Ascending aorta (tissue), 2 donors: Measurements from ENCODE around the gene PTPRC. TPM values are rescaled to one million over a fixed set of nuclear protein-coding genes. Genes with fewer than 3 reads are reported as not detected.
"Not testable (repeated sequence)": the region's sequence is repeated elsewhere in the genome, so short reads cannot be mapped to it uniquely, and the experiment has no call there.

ENCODE experiments used
- DNase-seq, 2 donors: peaks; one replicate each; pipeline ENCODE4 v3.0.0-alpha.2; 2019; ENCODE audit warnings: low spot score in 2 of 2
- H3K27ac ChIP-seq, 2 donors: fragments of 200-600 bp; sonication (generic); one replicate each; pipeline ENCODE4 v1.5.1; 2016 to 2017; ENCODE audit warnings: mild to moderate bottlenecking in 1 of 2
- H3K27me3 ChIP-seq: fragments of 200-600 bp; sonication (generic); one replicate; pipeline ENCODE4 v1.5.1; 2017
- H3K36me3 ChIP-seq, 2 donors: fragments of 200-600 bp; sonication (generic); one replicate each; pipeline ENCODE4 v1.5.1; 2016
- H3K4me1 ChIP-seq, 2 donors: fragments of 200-600 bp; sonication (generic); one replicate each; pipeline ENCODE4 v1.5.1; 2016 to 2017; ENCODE audit warnings: mild to moderate bottlenecking in 1 of 2
- H3K4me3 ChIP-seq, 2 donors: fragments of 200-600 bp; sonication (generic); one replicate each; pipeline ENCODE4 v1.5.1; 2016 to 2017; ENCODE audit warnings: mild to moderate bottlenecking in 1 of 2
- H3K9me3 ChIP-seq, 2 donors: fragments of 200-600 bp; sonication (generic); one replicate each; pipeline ENCODE4 v1.5.1; 2016
- CTCF ChIP-seq, 3 experiments: fragments of 200-600 bp in 2 of 3; fragments of 450-650 bp in 1 of 3; sonication (generic) in 2 of 3; IDR thresholded peaks; one replicate each; pipeline ENCODE4 v1.5.1; 2016 to 2019; ENCODE audit warnings: antibody characterized with exemption in 3 of 3, mild to moderate bottlenecking in 1 of 3, moderate library complexity in 1 of 3
- intact Hi-C: fragments of 100-400 bp; cut with DNase I; formaldehyde crosslinking; loops from one replicate; pipeline ENCODE4 v1.15.1; 2023
- total RNA-seq: library from RNA; depleted of rRNA; stranded (reverse); fragments of >200 nt; gene quantifications from one replicate; pipeline ENCODE4 v1.1.0, GENCODE V29; 2016

The PTPRC gene
- total RNA-seq, 1 donor from 2014 or later = 21.3 TPM

DNA sequence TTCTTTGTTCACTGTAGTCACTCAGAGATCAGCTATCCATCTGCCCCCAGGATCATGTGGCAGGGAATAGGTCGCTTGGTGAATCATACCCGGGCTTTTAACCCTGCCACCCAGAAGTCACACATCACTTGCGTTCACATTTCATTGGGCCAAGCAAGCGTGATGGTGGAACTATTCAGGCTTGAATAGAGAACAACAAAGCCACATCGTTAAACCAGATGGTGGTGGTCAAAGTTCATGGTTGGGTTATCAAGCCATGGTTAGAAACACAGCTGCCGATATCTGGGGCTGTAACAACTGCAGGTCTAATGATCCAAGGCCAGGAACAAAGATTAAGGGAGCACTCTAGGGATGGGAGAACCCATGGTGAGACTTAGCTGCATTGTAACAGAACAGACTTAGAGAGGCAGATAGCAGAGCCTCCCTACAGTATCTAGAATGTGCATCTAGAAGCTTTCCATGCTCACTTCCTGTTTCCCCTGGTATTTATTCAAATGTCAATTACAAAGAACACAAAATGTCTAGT, 40.0 kb upstream of the PTPRC start:
- no peaks in the 10 kb centered on the region for H3K4me1 ChIP-seq
- no peak for TF ChIP-seq CTCF (IDR thresholded peaks at IDR 0.05)
- H3K4me3 ChIP-seq = no peak overlapping the region
- DNase-seq = no peak
- H3K36me3 ChIP-seq = no peaks in the 10 kb centered on the region
- no peaks in the 10 kb centered on the region for H3K9me3 ChIP-seq
- intact Hi-C loops = no loop called here
- no peaks in the 10 kb centered on the region for H3K27me3 ChIP-seq
- no peak overlapping the region for H3K27ac ChIP-seq

- no peak for DNase-seq
- Histone ChIP-seq H3K36me3 (no peaks in the 10 kb centered on the region), H3K27ac (no peak overlapping the region), H3K27me3 (no peaks in the 10 kb centered on the region), H3K4me3 (no peak overlapping the region), H3K9me3 (no peaks in the 10 kb centered on the region), H3K4me1 (no peaks in the 10 kb centered on the region)
- TF ChIP-seq CTCF (IDR thresholded peaks at IDR 0.05) = no peak
- intact Hi-C loops = no loop called here
Measured at GRCh38 chr1:198599749-198600148, 39.1 kb upstream of the PTPRC start.

- no peak overlapping the region for H3K27ac ChIP-seq
- TF ChIP-seq CTCF (IDR thresholded peaks at IDR 0.05) = no peak
- H3K4me1 ChIP-seq = no peaks in the 10 kb centered on the region
- no peaks in the 10 kb centered on the region for H3K27me3 ChIP-seq
- no peaks in the 10 kb centered on the region for H3K36me3 ChIP-seq
- H3K4me3 ChIP-seq = no peak overlapping the region
- intact Hi-C loops = no loop called here
- no peak for DNase-seq
- H3K9me3 ChIP-seq = no peaks in the 10 kb centered on the region
Measured at GRCh38 chr1:198600906-198601305, 37.9 kb upstream of the PTPRC start.

- H3K9me3 ChIP-seq, H3K36me3 ChIP-seq, H3K4me1 ChIP-seq, intact Hi-C loops, H3K4me3 ChIP-seq, H3K27me3 ChIP-seq, DNase-seq, H3K27ac ChIP-seq: not testable (repeated sequence)
Measured at GRCh38 chr1:198601310-198601709, 37.5 kb upstream of the PTPRC start.

GRCh38 chr1:198601936-198602889, 36.6 kb upstream of the PTPRC start:
- Histone ChIP-seq H3K4me1 (no peaks in the 10 kb centered on the region), H3K27ac (no peak overlapping the region), H3K36me3 (no peaks in the 10 kb centered on the region), H3K27me3 (no peaks in the 10 kb centered on the region), H3K9me3 (no peaks in the 10 kb centered on the region), H3K4me3 (no peak overlapping the region)
- DNase-seq = no peak
- no peak for TF ChIP-seq CTCF (IDR thresholded peaks at IDR 0.05)
- intact Hi-C loops = no loop called here

GRCh38 chr1:198604975-198605374, 33.9 kb upstream of the PTPRC start:
- Histone ChIP-seq H3K27ac (no peak overlapping the region), H3K9me3 (no peaks in the 10 kb centered on the region), H3K36me3 (no peaks in the 10 kb centered on the region), H3K4me1 (no peaks in the 10 kb centered on the region), H3K4me3 (no peak overlapping the region), H3K27me3 (no peaks in the 10 kb centered on the region)
- TF ChIP-seq CTCF (IDR thresholded peaks at IDR 0.05) = no peak
- DNase-seq = no peak
- intact Hi-C loops = no loop called here
